Activated naive CD8-positive, alpha-beta T cell treated with anti-CD3 and anti-CD28 coated beads, Interleukin-2, amount 50 U/mL, for 16 hours (primary cell): ENCODE results near the gene HMX1.

Experiments used
- DNase-seq: peaks from one replicate; pipeline ENCODE4 v3.0.0-alpha.2; 2020; ENCODE audit warnings: low read depth, low spot score

The HMX1 gene

GRCh38 chr4:8892556-8893226 lies 21.1 kb upstream of the HMX1 start:
- no peak for DNase-seq

- DNase-seq = no peak
These were observed 20.3 kb upstream of the HMX1 start for GRCh38 chr4:8891646-8892555.

- no peak for DNase-seq
These were observed 19.6 kb upstream of the HMX1 start for GRCh38 chr4:8891255-8891645.

- DNase-seq = no peak
These were observed 17.2 kb upstream of the HMX1 start for GRCh38 chr4:8888856-8889255.

- no peak for DNase-seq
These were observed 15.2 kb upstream of the HMX1 start for GRCh38 chr4:8886612-8887406.

GRCh38 chr4:8882239-8882638 lies 10.6 kb upstream of the HMX1 start:
- DNase-seq = no peak

- DNase-seq = no peak
These were observed 9.2 kb upstream of the HMX1 start for GRCh38 chr4:8880851-8881250.

GRCh38 chr4:8879574-8879973 lies 7.9 kb upstream of the HMX1 start:
- DNase-seq = no peak

- DNase-seq = no peak
These were observed 6.8 kb upstream of the HMX1 start for GRCh38 chr4:8878421-8878820.

- DNase-seq = no peak
These were observed 6.1 kb upstream of the HMX1 start for GRCh38 chr4:8877780-8878040.

- DNase-seq = no peak
These were observed 5.5 kb upstream of the HMX1 start for GRCh38 chr4:8876982-8877779.

- no peak for DNase-seq
These were observed 3.4 kb upstream of the HMX1 start for GRCh38 chr4:8874896-8875680.

GRCh38 chr4:8874003-8874895 lies 2.6 kb upstream of the HMX1 start:
- DNase-seq = no peak

GRCh38 chr4:8872402-8873291 lies 1.0 kb upstream of the HMX1 start:
- DNase-seq = no peak

GRCh38 chr4:8870647-8871416 lies 807 bp downstream of the HMX1 start:
- no peak for DNase-seq

GRCh38 chr4:8869898-8870646 lies 1.6 kb downstream of the HMX1 start:
- DNase-seq = no peak
